GM23338 (cell line): Measurements from ENCODE around the gene CHCHD6. TPM values are rescaled to one million over a fixed set of nuclear protein-coding genes. Genes with fewer than 3 reads are reported as not detected.

ENCODE experiments used
- ATAC-seq: fragments of 200-7000 bp; cut with Tn5 transposase; 3 replicates; pipeline ENCODE4 v1.9.1; 2020
- DNase-seq: peaks from one replicate; pipeline ENCODE4 v3.0.0-alpha.2; 2015; ENCODE audit warnings: low spot score
- H2AFZ ChIP-seq: fragments of 200-600 bp; sonication (generic); 2 replicates; pipeline ENCODE4 v1.8.0; 2016; ENCODE audit warnings: antibody characterized with exemption, mild to moderate bottlenecking, moderate library complexity
- H3F3A ChIP-seq: fragments of 200-600 bp; sonication (generic); replicated peaks from 2 replicates; pipeline ENCODE4 v1.8.0; 2017; ENCODE audit warnings: antibody characterized with exemption, mixed run types, low read depth
- H3K27ac ChIP-seq: fragments of 200-600 bp; sonication (generic); 2 replicates; pipeline ENCODE4 v1.6.1; 2016; ENCODE audit warnings: low read depth
- H3K27me3 ChIP-seq: fragments of 200-600 bp; sonication (generic); 2 replicates; pipeline ENCODE4 v1.8.0; 2016; ENCODE audit warnings: mild to moderate bottlenecking, mixed run types, moderate library complexity; ENCODE audit not compliant: insufficient read depth
- H3K36me3 ChIP-seq: fragments of 200-600 bp; sonication (generic); 2 replicates; pipeline ENCODE4 v1.8.0; 2016; ENCODE audit warnings: mild to moderate bottlenecking; ENCODE audit not compliant: insufficient read depth
- H3K4me1 ChIP-seq: fragments of 200-600 bp; sonication (generic); 2 replicates; pipeline ENCODE4 v1.8.0; 2016; ENCODE audit warnings: mild to moderate bottlenecking, moderate library complexity; ENCODE audit not compliant: insufficient read depth
- H3K4me2 ChIP-seq: fragments of 200-600 bp; sonication (generic); 2 replicates; pipeline ENCODE4 v1.7.1; 2017; ENCODE audit warnings: mixed run types
- H3K4me3 ChIP-seq: fragments of 200-600 bp; sonication (generic); 2 replicates; pipeline ENCODE4 v1.6.1; 2016; ENCODE audit warnings: mixed run types
- H3K79me2 ChIP-seq: fragments of 200-600 bp; sonication (generic); replicated peaks from 2 replicates; pipeline ENCODE4 v1.8.0; 2017; ENCODE audit warnings: mild to moderate bottlenecking; ENCODE audit not compliant: insufficient read depth
- H3K9me2 ChIP-seq: fragments of 200-600 bp; sonication (generic); 2 replicates; pipeline ENCODE4 v1.8.0; 2017; ENCODE audit not compliant: insufficient read depth
- H4K20me1 ChIP-seq: fragments of 200-600 bp; sonication (generic); replicated peaks from 2 replicates; pipeline ENCODE4 v1.8.0; 2017; ENCODE audit warnings: mild to moderate bottlenecking; ENCODE audit not compliant: insufficient read depth
- H3K27ac Mint-ChIP-seq: 2 replicates; pipeline ENCODE4 v1.8.0; 2020; ENCODE audit warnings: inconsistent platforms, mild to moderate bottlenecking, moderate library complexity, mixed read lengths
- H3K27me3 Mint-ChIP-seq: 3 replicates; pipeline ENCODE4 v1.8.0; 2022; ENCODE audit warnings: low read depth, mild to moderate bottlenecking, moderate library complexity, mixed read lengths, inconsistent platforms; ENCODE audit not compliant: insufficient read depth, poor library complexity
- H3K36me3 Mint-ChIP-seq: 3 replicates; pipeline ENCODE4 v1.8.0; 2021; ENCODE audit warnings: low read depth, mild to moderate bottlenecking, inconsistent platforms, moderate library complexity, mixed read lengths
- H3K4me1 Mint-ChIP-seq: 3 replicates; pipeline ENCODE4 v1.8.0; 2020; ENCODE audit warnings: mild to moderate bottlenecking, inconsistent platforms, mixed read lengths
- H3K4me3 Mint-ChIP-seq: 3 replicates; pipeline ENCODE4 v1.8.0; 2021; ENCODE audit warnings: moderate library complexity, mild to moderate bottlenecking, inconsistent platforms, mixed read lengths
- H3K9me3 Mint-ChIP-seq: 3 replicates; pipeline ENCODE4 v1.8.0; 2020; ENCODE audit warnings: moderate library complexity, mild to moderate bottlenecking, inconsistent platforms, mixed read lengths
- CREB1 ChIP-seq: fragments of 250-450 bp; sonication (Bioruptor Pico); IDR thresholded peaks from 2 replicates; pipeline ENCODE4 v1.5.0; 2020; ENCODE audit warnings: low read depth, mild to moderate bottlenecking, moderate library complexity
- EZH2 ChIP-seq: fragments of 200-600 bp; sonication (generic); IDR thresholded peaks from one replicate; pipeline ENCODE4 v1.8.0; 2017; ENCODE audit warnings: antibody characterized with exemption, mild to moderate bottlenecking, low read depth; ENCODE audit not compliant: unreplicated experiment
- EZH2phosphoT487 ChIP-seq: fragments of 200-600 bp; sonication (generic); IDR thresholded peaks from one replicate; pipeline ENCODE4 v1.8.1; 2018; ENCODE audit warnings: antibody characterized with exemption; ENCODE audit not compliant: unreplicated experiment
- JUNB ChIP-seq: IDR thresholded peaks from one replicate; pipeline ENCODE4 v1.6.1; 2016; ENCODE audit warnings: antibody characterized with exemption; ENCODE audit not compliant: unreplicated experiment
- POLR2AphosphoS5 ChIP-seq: IDR thresholded peaks from 2 replicates; pipeline ENCODE4 v1.6.1; 2016; ENCODE audit warnings: antibody characterized with exemption, low read depth
- REST ChIP-seq: IDR thresholded peaks from one replicate; pipeline ENCODE4 v1.6.1; 2018; ENCODE audit warnings: antibody characterized with exemption; ENCODE audit not compliant: unreplicated experiment
- STAT1 ChIP-seq: IDR thresholded peaks from one replicate; pipeline ENCODE4 v1.6.1; 2016; ENCODE audit warnings: antibody characterized with exemption; ENCODE audit not compliant: unreplicated experiment
- ZNF462 ChIP-seq: fragments of 250-450 bp; sonication (Bioruptor Pico); IDR thresholded peaks from 2 replicates; pipeline ENCODE4 v1.5.0; 2020; ENCODE audit warnings: mild to moderate bottlenecking, moderate library complexity
- polyA plus RNA-seq: library from polyadenylated mRNA; unstranded; fragments of >200 nt; fragmentation: Nextera tagmentation; extraction: Ambion mirVana; gene quantifications from 2 replicates; pipeline ENCODE4 v1.2.1, GENCODE V29; 2016
- total RNA-seq: library from RNA; depleted of rRNA; stranded (reverse); fragments of >200 nt; shearing (Covaris generic); gene quantifications from 2 replicates; pipeline ENCODE4 v1.2.3, GENCODE V29; 2014

Gene CHCHD6
- total and polyA plus RNA-seq, 2 experiments from 2014 or later = 28.8 to 43.0 TPM

- Histone ChIP-seq H3K79me2 (no peaks in the 10 kb centered on the region), H3K9me2 (no peaks in the 10 kb centered on the region), H3K36me3 (no peaks in the 10 kb centered on the region), H3K27me3 (no peaks in the 10 kb centered on the region), H3K4me1 (peaks cover 16% of the 10 kb centered on the region), H4K20me1 (no peaks in the 10 kb centered on the region; the same call in none of the 2 replicates), H3F3A (no peaks in the 10 kb centered on the region), H3K4me3 (no peak overlapping the region), H3K27ac (no peak overlapping the region), H2AFZ (no peak overlapping the region), H3K4me2 (no peak overlapping the region)
- Mint-ChIP-seq H3K9me3 (no peaks in the 10 kb centered on the region), H3K4me3 (no peak overlapping the region), H3K36me3 (no peaks in the 10 kb centered on the region), H3K27ac (peak overlapping the region; percentile 58; the same call in 1 of the 2 replicates), H3K27me3 (peaks cover 6% of the 10 kb centered on the region), H3K4me1 (peaks cover 32% of the 10 kb centered on the region)
- no peak for DNase-seq
- TF ChIP-seq EZH2 (no peak), ZNF462 (CRISPR knock-in tag) (no peak), CREB1 (CRISPR knock-in tag) (no peak), REST (no peak), STAT1 (no peak), JUNB (no peak), EZH2phosphoT487 (no peak), POLR2AphosphoS5 (no peak)
- ATAC-seq = no peak
Observed at GRCh38 chr3:126891791-126892190, 187.8 kb downstream of the CHCHD6 start.
